H1 (cell line): ENCODE data around the gene CLEC4F.

Experiments
- EP300 ChIP-seq, 2 experiments: IDR thresholded peaks; 1 replicate in 1 of 2; 2 replicates in 1 of 2; pipeline ENCODE4 v1.6.1; 2011 to 2012; ENCODE audit warnings: low read depth in 2 of 2, low read length in 2 of 2, mild to moderate bottlenecking in 2 of 2, borderline replicate concordance in 1 of 2, inconsistent platforms in 1 of 2, moderate library complexity in 1 of 2
- POLR2AphosphoS5 ChIP-seq: IDR thresholded peaks from 2 replicates; pipeline ENCODE4 v1.6.1; 2011; ENCODE audit warnings: low read depth, low read length
- ZNF274 ChIP-seq: IDR thresholded peaks from 2 replicates; pipeline ENCODE4 v1.7.0; 2012; ENCODE audit warnings: low read length, borderline replicate concordance; ENCODE audit errors: extremely low read depth
- TF ChIP-seq, protein P1 (sequence below), 3 experiments: IDR thresholded peaks; 1 replicate in 2 of 3; 2 replicates in 1 of 3; pipeline versions ENCODE4 v1.5.1 to v1.6.1; 2011; ENCODE audit warnings: low read length in 3 of 3, mild to moderate bottlenecking in 3 of 3, inconsistent platforms in 2 of 3, low read depth in 1 of 3, moderate library complexity in 1 of 3; ENCODE audit not compliant: insufficient read depth in 1 of 3; ENCODE audit errors: control extremely low read depth in 1 of 3

DNA sequence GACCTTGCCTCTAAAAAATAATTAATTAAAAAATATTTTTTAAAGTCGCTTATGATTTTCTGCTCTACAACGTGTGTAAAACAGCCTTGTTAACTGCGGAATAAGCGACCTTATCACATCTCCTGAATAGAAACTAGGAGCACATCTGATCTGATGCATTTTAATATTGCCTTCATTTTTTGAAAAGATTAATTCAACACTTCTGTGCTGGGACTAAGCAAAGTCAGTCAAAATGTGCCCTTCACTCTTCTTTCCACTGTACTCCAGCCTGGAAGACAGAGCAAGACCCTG is 12.6 kb downstream of the CLEC4F start:
- TF ChIP-seq, protein P1, sequence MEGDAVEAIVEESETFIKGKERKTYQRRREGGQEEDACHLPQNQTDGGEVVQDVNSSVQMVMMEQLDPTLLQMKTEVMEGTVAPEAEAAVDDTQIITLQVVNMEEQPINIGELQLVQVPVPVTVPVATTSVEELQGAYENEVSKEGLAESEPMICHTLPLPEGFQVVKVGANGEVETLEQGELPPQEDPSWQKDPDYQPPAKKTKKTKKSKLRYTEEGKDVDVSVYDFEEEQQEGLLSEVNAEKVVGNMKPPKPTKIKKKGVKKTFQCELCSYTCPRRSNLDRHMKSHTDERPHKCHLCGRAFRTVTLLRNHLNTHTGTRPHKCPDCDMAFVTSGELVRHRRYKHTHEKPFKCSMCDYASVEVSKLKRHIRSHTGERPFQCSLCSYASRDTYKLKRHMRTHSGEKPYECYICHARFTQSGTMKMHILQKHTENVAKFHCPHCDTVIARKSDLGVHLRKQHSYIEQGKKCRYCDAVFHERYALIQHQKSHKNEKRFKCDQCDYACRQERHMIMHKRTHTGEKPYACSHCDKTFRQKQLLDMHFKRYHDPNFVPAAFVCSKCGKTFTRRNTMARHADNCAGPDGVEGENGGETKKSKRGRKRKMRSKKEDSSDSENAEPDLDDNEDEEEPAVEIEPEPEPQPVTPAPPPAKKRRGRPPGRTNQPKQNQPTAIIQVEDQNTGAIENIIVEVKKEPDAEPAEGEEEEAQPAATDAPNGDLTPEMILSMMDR (IDR thresholded peaks at IDR 0.05; ENCODE audit: control extremely low read depth in 1 of 3, insufficient read depth in 1 of 3, low read depth in 1 of 3, low read length in 3 of 3), result no peak
- TF ChIP-seq EP300 (IDR thresholded peaks at IDR 0.05; ENCODE audit: borderline replicate concordance in 1 of 2, low read depth in 2 of 2, low read length in 2 of 2), result no peak
- TF ChIP-seq POLR2AphosphoS5, result no peak
- TF ChIP-seq ZNF274, result no peak
